Activated naive CD4-positive, alpha-beta T cell treated with anti-CD3 and anti-CD28 coated beads, Interleukin-2, amount 10 ng/mL, durations not matched to agents 7 days and 5 days (primary cell): Measurements from ENCODE around the gene TP53RK.

Experiments used
- CTCF ChIA-PET: fragments of 350-600 bp; sonication (Branson Sonifier 250); formaldehyde crosslinking; loops from one replicate; lab custom pipeline; 2021; ENCODE audit warnings: antibody characterized with exemption; lab: Charles Lee
- DNase-seq: peaks from one replicate; pipeline ENCODE4 v3.0.0-alpha.2; 2020
- H3K27ac Mint-ChIP-seq: one replicate; pipeline ENCODE4 v1.8.0; 2021; ENCODE audit warnings: mild to moderate bottlenecking, moderate library complexity, mixed read lengths
- H3K27me3 Mint-ChIP-seq: one replicate; pipeline ENCODE4 v1.8.0; 2021; ENCODE audit warnings: mild to moderate bottlenecking, mixed read lengths
- H3K36me3 Mint-ChIP-seq: one replicate; pipeline ENCODE4 v1.8.0; 2021; ENCODE audit warnings: mixed read lengths
- H3K4me1 Mint-ChIP-seq: one replicate; pipeline ENCODE4 v1.8.0; 2021; ENCODE audit warnings: mixed read lengths
- H3K4me3 Mint-ChIP-seq: one replicate; pipeline ENCODE4 v1.8.0; 2021; ENCODE audit warnings: mild to moderate bottlenecking, moderate library complexity, mixed read lengths
- H3K9me3 Mint-ChIP-seq: one replicate; pipeline ENCODE4 v1.8.0; 2021; ENCODE audit warnings: mixed read lengths

TP53RK gene

DNA sequence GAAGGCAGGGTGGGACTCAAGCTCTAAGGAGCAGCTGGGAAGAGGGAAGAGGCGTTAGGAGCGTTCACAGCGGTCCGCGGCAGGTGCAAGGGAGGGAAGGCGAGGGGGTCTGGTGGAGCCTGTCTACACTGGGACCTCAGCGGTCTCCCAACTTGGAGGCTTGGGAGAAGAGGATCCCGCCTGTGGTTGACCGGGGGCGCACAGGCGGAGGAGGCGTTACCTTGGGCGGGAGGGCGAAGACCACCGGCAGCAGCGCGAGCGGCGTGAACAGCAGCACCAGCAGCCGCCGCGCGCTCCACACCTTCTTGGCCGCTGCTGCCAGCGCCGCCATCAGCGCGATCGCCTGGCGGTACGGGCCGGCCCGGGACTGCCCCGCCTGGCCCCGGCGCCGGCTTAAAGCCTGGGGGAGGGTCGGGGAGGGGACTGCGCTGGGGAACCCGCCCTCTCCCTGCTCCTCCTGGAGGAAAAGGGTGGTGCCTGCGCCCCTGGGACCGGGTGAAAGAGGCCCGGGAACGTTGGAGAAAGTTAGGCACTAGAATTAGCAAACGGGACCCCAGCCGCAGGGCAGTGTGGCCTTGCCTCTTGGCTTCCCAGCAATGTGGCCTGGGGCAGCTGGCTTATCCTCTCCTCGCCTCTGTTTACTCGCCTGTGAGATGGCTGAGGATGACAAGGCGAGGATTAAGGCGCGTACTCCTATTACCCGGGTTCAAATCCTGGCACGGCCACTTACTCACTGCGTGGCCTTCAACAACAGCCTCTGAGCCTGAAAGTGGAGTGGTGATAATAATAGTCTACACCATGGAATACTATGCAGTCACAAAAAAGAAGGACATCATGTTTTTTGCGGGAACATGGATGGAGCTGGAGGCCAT is 37.9 kb downstream of the TP53RK start, which contains the start of gene SLC13A3:
TSS of gene SLC13A3 (minus strand) at position 369 of the 872 bp plus-strand sequence. CDS start at position 331, 38 bp downstream.
- no peaks in the 10 kb centered on the region for H3K9me3 Mint-ChIP-seq
- H3K4me1 Mint-ChIP-seq: peaks cover 2% of the 10 kb centered on the region
- CTCF ChIA-PET: interaction anchor here (1.8 kb wide), 1 partner anchor 106 kb away, joined by 4 read pairs; no protein-coding TSS in a partner anchor
- H3K36me3 Mint-ChIP-seq: no peaks in the 10 kb centered on the region
- H3K27ac Mint-ChIP-seq: no peak within 1 kb of the TSS
- peaks cover 49% of the 10 kb centered on the region for H3K27me3 Mint-ChIP-seq
- no peak within 1 kb of the TSS for H3K4me3 Mint-ChIP-seq
- DNase-seq: no peak

DNA sequence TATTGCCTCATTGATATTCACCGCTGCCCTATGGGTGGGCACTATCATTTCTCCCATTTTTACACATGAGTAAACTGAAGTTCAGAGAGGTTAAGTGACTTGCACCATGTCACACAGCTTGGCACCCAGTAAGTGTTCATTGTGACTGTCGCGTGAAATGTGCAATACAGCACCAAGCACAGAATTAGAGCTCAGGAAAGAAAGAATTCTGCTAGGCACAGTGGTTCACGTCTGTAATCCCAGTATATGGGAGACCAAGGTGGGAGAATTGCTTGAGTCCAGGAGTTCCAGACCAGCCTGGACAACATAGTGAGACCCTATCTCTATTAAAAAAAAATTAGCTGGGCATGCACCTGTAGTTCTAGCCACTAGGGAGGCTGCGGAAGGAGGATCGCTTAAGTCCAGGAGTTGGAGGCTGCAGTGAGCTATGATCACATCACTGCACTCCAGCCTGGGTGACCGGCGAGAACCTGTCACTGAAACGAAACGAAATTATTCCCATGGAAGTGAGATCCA is 38.6 kb downstream of the TP53RK start:
- CTCF ChIA-PET: interaction anchor here (1.8 kb wide), 1 partner anchor 106 kb away, joined by 4 read pairs; no protein-coding TSS in a partner anchor
- Mint-ChIP-seq H3K27me3 (peaks cover 53% of the 10 kb centered on the region), H3K4me3 (no peak overlapping the region), H3K9me3 (no peaks in the 10 kb centered on the region), H3K27ac (no peak overlapping the region), H3K4me1 (peaks cover 2% of the 10 kb centered on the region), H3K36me3 (no peaks in the 10 kb centered on the region)
- no peak for DNase-seq

DNA sequence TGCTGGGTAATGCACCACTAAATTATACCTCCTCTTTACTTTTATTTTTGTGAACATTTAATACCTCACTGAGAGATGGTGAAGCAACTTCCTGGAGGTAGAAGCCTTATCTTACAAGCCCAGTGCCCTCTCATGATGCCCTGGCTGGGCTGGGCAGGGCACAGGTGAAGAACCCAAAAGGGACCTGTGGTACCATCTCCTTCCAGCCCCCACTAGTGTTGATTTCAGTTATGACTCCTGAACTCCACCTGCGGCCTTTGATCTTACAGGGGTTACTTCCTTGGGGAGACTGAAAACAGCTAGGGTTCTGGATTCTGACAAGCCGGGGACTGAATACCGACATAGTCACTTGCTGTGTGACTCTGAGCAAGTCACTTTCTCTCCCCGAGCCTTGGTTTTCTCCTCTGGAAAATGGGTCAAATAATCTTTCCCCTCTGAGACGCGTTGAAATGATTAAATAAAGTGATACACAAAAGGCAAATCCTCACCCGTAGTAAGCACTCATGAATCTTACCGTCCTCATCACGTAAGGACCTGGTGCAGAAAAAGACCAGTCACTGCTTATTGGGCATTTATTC is 39.2 kb downstream of the TP53RK start:
- DNase-seq: no peak
- Mint-ChIP-seq H3K36me3 (no peaks in the 10 kb centered on the region), H3K27me3 (peaks cover 53% of the 10 kb centered on the region), H3K4me3 (no peak overlapping the region), H3K9me3 (no peaks in the 10 kb centered on the region), H3K4me1 (peaks cover 2% of the 10 kb centered on the region), H3K27ac (no peak overlapping the region)
- CTCF ChIA-PET: interaction anchor here (1.0 to 1.8 kb wide), 2 partner anchors 8 to 105 kb away, joined by 4 read pairs; no protein-coding TSS in a partner anchor

DNA sequence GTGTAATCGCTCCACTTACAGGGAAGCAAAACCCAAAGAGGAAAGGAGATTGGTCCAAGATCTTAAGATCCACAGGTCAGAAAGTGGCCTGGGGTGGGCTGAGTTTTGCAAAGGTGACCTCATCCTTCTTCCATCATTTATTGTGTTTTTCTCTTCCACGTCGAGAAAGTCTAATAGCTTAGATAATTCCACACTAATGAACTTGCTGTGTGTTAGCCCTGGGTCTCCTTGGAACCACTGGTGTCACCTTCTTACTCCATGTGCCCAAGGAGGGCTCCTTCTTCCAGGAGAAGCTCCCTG is 39.6 kb downstream of the TP53RK start:
- no peaks in the 10 kb centered on the region for H3K36me3 Mint-ChIP-seq
- CTCF ChIA-PET: interaction anchor here (1.0 to 1.8 kb wide), 2 partner anchors 9 to 105 kb away, joined by 4 read pairs; no protein-coding TSS in a partner anchor
- H3K27ac Mint-ChIP-seq: no peak overlapping the region
- peaks cover 58% of the 10 kb centered on the region for H3K27me3 Mint-ChIP-seq
- no peak overlapping the region for H3K4me3 Mint-ChIP-seq
- H3K9me3 Mint-ChIP-seq: no peaks in the 10 kb centered on the region
- DNase-seq: no peak
- peaks cover 2% of the 10 kb centered on the region for H3K4me1 Mint-ChIP-seq

DNA sequence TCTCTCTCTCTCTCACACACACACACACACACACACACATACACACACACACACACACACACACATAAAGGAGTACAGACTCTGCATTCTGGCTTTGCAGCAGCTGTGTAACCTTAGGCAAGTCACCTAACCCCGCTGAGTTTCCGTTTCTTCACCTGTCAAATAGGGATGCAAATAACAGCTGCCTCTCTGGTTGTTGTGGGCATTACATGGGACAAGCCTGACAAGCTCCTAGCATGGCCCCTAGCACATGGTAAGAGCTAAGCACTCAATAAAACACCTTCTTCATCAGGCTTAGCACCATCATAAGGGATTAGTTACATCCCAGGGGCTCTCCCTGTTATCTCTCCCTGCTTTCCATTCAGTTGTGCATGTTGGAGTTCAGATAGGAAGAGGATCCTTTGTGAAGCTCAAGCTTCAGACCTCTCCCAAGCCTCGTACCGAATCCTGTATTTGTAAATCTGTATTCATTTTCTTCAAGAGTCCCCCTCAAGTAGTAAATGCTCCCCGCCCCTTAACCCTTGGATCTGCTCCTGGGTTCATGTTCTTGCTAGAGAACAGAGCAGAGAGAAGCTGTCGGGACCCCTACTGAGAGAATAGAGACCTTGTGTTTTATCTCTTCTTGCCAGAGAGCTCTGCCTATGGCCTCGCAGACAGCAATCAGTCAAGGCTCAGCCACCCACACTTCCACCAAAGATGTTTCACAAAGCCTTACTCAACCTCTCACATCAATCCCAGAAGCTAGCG is 40.2 kb downstream of the TP53RK start:
- H3K36me3 Mint-ChIP-seq: no peaks in the 10 kb centered on the region
- peaks cover 2% of the 10 kb centered on the region for H3K4me1 Mint-ChIP-seq
- H3K27ac Mint-ChIP-seq: no peak overlapping the region
- CTCF ChIA-PET: interaction anchor here (1.0 to 1.8 kb wide), 2 partner anchors 9 to 104 kb away, joined by 4 read pairs; no protein-coding TSS in a partner anchor
- H3K27me3 Mint-ChIP-seq: peaks cover 59% of the 10 kb centered on the region
- DNase-seq: no peak
- H3K9me3 Mint-ChIP-seq: no peaks in the 10 kb centered on the region
- H3K4me3 Mint-ChIP-seq: no peak overlapping the region

DNA sequence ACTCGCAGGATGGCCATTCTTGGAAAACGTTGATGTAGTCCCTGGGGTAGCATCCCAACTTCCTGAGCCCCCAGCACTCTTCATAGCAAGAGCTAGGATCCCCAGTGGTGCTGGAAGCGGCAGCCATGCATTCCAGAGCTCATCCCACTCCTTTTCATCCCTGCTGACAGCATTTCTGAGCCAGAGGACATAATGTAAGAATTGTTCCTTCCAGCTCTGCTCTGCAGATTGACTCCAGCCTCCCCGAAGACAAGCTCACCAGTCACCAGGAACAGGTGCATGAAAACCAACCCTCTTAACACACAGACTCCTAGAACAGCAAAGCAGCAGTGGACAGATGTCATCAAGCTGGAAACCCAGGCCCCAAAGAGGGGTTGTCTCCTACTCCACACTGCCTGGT is 41.8 kb downstream of the TP53RK start:
- Mint-ChIP-seq H3K4me3 (no peak overlapping the region), H3K27me3 (peaks cover 59% of the 10 kb centered on the region), H3K9me3 (no peaks in the 10 kb centered on the region), H3K36me3 (no peaks in the 10 kb centered on the region), H3K27ac (no peak overlapping the region), H3K4me1 (peaks cover 2% of the 10 kb centered on the region)
- DNase-seq: no peak
- CTCF ChIA-PET: no interaction called here

DNA sequence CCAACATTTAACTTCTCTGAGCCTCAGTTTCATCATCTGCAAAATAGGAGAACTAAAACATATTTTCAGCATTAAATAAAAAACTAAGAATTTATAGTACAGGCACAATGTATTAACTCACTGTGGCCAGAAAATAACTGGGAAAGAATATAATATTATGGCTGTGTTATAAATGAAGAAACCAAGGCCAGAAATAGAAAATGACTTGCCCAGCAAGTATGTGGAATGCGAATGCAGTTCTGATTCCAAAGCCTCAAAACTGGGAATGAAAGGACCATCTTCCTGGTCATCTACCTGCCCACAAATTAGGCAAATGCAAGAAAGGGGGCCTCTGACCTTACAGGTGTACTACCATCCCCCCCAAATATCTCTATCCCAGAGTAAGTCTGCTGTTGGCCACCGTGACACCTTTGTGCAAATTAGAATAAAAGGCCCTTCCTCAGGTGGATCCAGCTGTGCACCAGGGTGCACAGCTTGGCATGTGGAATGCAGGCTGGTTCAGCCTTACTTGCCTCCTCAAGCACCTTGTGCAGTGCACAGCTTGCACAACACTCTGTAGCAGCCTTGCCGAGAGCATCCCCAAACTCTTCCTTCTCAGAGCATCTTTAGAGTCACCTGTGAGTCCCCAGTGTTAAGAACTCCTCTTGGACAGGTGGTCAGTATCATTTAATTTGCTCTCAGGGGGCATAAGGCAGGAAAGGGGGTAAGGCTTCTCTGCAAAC is 42.4 kb downstream of the TP53RK start:
- peaks cover 53% of the 10 kb centered on the region for H3K27me3 Mint-ChIP-seq

DNA sequence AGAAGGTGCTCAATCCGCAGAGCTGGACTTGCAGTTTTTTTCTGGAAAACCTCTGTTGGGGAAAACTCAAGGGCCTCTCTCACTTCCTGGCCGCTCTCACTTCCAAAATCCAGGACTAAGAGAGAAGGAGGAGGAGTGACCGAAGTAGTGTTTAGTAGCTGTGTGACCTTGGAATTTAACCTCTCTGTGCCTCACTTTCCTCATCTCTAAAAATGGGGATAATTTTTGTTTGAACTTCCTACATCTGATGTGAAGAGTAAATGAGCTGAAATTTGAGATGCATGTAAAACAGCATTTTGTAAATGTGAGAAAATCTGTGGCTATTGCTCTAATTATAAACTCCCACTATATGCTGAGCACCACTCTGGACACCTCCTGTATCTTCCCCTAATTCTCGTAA is 43.1 kb downstream of the TP53RK start:
- H3K9me3 Mint-ChIP-seq: no peaks in the 10 kb centered on the region
- CTCF ChIA-PET: no interaction called here
- DNase-seq: no peak
- peaks cover 2% of the 10 kb centered on the region for H3K4me1 Mint-ChIP-seq
- peaks cover 46% of the 10 kb centered on the region for H3K27me3 Mint-ChIP-seq
- H3K36me3 Mint-ChIP-seq: no peaks in the 10 kb centered on the region
- no peak overlapping the region for H3K27ac Mint-ChIP-seq
- H3K4me3 Mint-ChIP-seq: no peak overlapping the region

More for the DNA sequence above, 42.4 kb downstream of the TP53RK start:
- Mint-ChIP-seq H3K36me3 (no peaks in the 10 kb centered on the region), H3K4me3 (no peak overlapping the region), H3K27ac (no peak overlapping the region), H3K9me3 (no peaks in the 10 kb centered on the region), H3K4me1 (peaks cover 2% of the 10 kb centered on the region)
- CTCF ChIA-PET: no interaction called here
- DNase-seq: no peak

DNA sequence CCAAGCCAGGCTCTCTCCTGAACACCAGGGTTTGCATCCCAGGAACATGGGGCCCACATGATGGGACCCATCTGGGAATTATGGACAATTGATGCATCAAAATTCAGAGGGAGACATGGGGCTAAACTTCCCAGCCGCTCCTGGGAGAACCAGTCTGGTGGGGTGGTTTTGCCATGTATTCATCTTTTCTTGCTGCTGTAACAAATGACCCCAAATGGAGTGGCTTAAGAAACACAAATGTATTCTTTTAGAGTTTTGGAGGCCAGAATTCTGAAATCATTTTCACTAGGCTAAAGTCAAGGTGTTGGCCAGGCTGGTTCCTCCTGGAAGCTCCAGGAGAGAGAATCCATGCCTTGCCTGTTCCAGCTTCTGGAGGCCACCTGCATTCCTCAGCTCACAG is 44.5 kb downstream of the TP53RK start:
- Mint-ChIP-seq H3K27me3 (peaks cover 32% of the 10 kb centered on the region), H3K36me3 (no peaks in the 10 kb centered on the region), H3K9me3 (no peaks in the 10 kb centered on the region), H3K4me3 (no peak overlapping the region), H3K4me1 (no peaks in the 10 kb centered on the region), H3K27ac (no peak overlapping the region)
- no peak for DNase-seq
- CTCF ChIA-PET: no interaction called here

DNA sequence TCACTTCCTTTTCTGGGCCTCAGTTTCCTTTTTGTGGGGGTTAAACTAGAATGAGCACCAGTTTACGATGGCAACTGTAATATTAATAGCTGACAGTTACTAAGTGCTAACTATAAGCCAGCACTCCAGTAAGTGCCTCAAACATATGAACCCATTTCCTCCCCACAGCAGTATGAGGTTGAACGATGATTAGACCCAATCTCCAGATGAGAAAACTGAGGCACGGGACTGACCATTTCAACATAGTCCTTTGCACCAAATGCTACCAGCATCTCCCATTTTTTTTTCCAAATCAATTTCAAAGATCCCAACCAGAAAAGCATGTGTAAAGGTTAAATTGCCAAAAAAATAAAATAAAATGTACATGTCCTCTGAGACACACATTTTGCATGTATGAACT is 45.1 kb downstream of the TP53RK start:
- no peak for DNase-seq
- no peaks in the 10 kb centered on the region for H3K4me1 Mint-ChIP-seq
- CTCF ChIA-PET: no interaction called here
- H3K27me3 Mint-ChIP-seq: peaks cover 26% of the 10 kb centered on the region
- no peaks in the 10 kb centered on the region for H3K36me3 Mint-ChIP-seq
- no peak overlapping the region for H3K4me3 Mint-ChIP-seq
- H3K27ac Mint-ChIP-seq: no peak overlapping the region
- no peaks in the 10 kb centered on the region for H3K9me3 Mint-ChIP-seq

DNA sequence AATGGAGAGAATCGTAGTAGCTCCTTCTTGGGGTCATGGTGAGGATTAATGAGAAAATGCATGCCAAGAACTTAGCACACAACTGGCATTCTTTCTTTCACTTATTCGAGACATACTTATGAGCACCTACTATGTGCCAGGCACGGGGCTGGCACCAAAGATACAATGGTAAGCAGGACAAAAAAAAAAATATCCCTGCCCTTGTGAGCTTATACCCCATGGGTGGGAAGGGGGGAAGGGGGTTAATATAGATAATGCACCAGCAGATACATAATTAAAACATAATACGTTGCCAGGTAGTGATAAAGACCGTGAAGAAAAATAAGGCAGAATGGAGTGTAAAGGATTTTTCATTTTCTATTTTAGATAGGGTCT is 46.3 kb downstream of the TP53RK start:
- H3K36me3 Mint-ChIP-seq: no peaks in the 10 kb centered on the region
- no peaks in the 10 kb centered on the region for H3K4me1 Mint-ChIP-seq
- H3K4me3 Mint-ChIP-seq: no peak overlapping the region
- CTCF ChIA-PET: interaction anchor here (1.2 kb wide), 1 partner anchor 103 kb away, joined by 3 read pairs; no protein-coding TSS in a partner anchor
- H3K27ac Mint-ChIP-seq: no peak overlapping the region
- no peaks in the 10 kb centered on the region for H3K9me3 Mint-ChIP-seq
- no peak for DNase-seq
- peaks cover 26% of the 10 kb centered on the region for H3K27me3 Mint-ChIP-seq

DNA sequence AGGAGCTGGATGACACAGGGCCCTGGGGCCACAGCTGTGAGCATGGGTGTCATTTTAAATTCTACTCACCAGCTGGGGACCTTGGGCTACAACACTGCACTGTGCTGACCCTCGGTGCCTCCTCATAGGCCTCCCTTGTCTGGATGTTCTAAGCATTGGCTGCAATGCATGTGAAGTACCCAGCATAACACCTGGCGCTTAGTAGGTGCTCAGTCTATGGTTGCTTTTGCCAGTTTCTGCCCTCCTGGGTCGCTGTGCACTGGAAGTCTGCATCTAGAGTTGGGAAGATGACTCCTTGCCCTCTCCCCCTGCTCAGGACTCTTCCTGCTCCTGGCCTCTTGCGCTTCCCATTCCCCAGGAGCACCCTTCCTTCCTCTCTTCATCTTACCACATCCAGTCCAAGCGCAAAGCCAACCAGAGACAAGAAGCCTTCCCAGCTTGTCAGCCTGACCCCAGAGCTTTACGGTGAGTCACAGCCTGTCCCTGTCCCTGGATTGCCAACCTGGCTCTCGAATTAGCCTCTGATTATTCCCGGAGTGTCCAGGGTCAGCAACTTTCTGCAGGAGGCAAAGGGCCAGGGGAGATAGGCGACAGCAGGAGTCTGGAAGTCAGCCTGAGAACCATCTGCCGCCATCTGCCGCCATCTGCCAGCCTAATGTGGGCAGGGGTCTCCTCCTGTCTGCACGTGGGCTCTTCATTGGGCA is 46.8 kb downstream of the TP53RK start:
- no peaks in the 10 kb centered on the region for H3K4me1 Mint-ChIP-seq
- DNase-seq: no peak
- CTCF ChIA-PET: interaction anchor here (1.2 kb wide), 1 partner anchor 103 kb away, joined by 3 read pairs; no protein-coding TSS in a partner anchor
- no peak overlapping the region for H3K4me3 Mint-ChIP-seq
- H3K27me3 Mint-ChIP-seq: peaks cover 21% of the 10 kb centered on the region
- H3K9me3 Mint-ChIP-seq: no peaks in the 10 kb centered on the region
- H3K27ac Mint-ChIP-seq: no peak overlapping the region
- no peaks in the 10 kb centered on the region for H3K36me3 Mint-ChIP-seq

DNA sequence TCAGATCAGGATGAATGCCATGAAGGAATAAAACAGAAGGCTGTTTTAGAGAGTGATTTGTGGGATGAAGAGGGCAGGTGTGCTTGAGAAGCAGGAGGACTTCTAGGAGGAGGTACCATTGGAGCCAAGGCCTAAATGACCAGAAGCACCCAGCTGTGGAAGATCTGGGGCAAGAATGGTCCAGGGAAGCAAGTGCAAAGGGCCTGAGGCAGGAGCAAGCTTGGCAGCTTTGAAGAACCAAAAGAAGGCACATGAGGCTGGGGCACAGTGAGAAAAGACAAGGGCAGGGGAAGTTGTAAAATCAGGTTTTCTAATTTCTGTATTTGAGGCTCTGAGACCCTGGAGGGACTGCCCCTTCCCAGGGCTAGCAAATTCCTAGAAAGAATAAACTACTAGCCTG is 47.8 kb downstream of the TP53RK start:
- H3K4me1 Mint-ChIP-seq: no peaks in the 10 kb centered on the region
- H3K36me3 Mint-ChIP-seq: no peaks in the 10 kb centered on the region
- DNase-seq: no peak
- no peaks in the 10 kb centered on the region for H3K9me3 Mint-ChIP-seq
- CTCF ChIA-PET: no interaction called here
- H3K4me3 Mint-ChIP-seq: no peak overlapping the region
- H3K27ac Mint-ChIP-seq: no peak overlapping the region
- peaks cover 14% of the 10 kb centered on the region for H3K27me3 Mint-ChIP-seq
